ENCODE measurements around the gene TUT1. TPM values are rescaled to one million over a fixed set of nuclear protein-coding genes. Genes with fewer than 3 reads are reported as not detected.

The TUT1 gene
- total and polyA plus RNA-seq, 4 donors: 5.6 to 15.8 (median 13.7) TPM

DNA sequence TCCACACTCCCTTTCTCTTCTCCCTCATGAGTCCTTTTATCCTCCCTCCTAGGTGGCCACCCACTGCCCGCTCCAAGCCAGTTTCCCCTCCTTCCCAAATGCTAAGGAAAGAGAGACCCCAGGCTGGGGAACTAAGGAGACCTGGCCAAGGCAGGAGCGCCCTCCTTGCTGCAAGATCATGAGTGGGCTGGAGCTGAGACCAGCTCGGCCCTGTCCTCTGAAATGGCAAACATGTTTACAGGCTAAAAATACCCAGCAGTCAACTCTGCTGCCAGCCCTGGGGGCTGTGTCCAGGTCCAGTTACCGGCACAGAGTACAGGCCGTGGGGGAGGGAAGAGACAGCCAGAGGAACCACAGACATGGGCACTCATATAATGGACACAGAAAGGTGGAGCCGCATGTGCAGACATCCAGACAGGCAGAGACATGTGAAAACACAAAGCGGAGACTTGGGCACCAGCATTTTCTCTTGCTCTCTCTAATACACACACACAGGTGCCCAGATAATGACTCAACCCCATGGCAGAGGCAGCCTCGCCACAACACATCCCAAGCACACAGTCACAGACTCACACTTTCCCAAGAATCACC, 43.5 kb downstream of the TUT1 start:
- no peaks in the 10 kb centered on the region for H3K9me3 ChIP-seq (ENCODE audit: control insufficient read depth in 4 of 4, low read length in 3 of 4)
- peaks cover 14 to 74% (median 56%) of the 10 kb centered on the region in 4 donors for H3K4me1 ChIP-seq (ENCODE audit: control insufficient read depth in 4 of 4, insufficient read depth in 4 of 4, low read length in 3 of 4)
- DNase-seq (ENCODE audit: low spot score): peak; percentile 64
- peak overlapping the region; percentile 72 to 94 for H3K27ac ChIP-seq (ENCODE audit: low read depth in 1 of 2, low read length in 2 of 2)
- H3K27me3 ChIP-seq (ENCODE audit: control insufficient read depth in 4 of 4, insufficient read depth in 4 of 4, low read length in 3 of 4): no peaks in the 10 kb centered on the region
- H3K4me3 ChIP-seq (ENCODE audit: low read depth in 1 of 3, low read length in 3 of 3): peak overlapping the region in 2 of 3 donors; percentile 69 to 91
- TF ChIP-seq, protein P1, sequence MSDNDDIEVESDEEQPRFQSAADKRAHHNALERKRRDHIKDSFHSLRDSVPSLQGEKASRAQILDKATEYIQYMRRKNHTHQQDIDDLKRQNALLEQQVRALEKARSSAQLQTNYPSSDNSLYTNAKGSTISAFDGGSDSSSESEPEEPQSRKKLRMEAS (IDR thresholded peaks at IDR 0.05): peak; percentile 47
- TF ChIP-seq RXRA (IDR thresholded peaks at IDR 0.05) (peak; percentile 44 to 81), SP1 (IDR thresholded peaks at IDR 0.05) (peak; percentile 90), EGR1 (IDR thresholded peaks at IDR 0.05; ENCODE audit: low read depth in 2 of 2) (no peak), TAF1 (conservative IDR thresholded peaks at IDR 0.05) (peak; percentile 72), FOXA2 (IDR thresholded peaks at IDR 0.05) (peak; percentile 63), RAD21 (IDR thresholded peaks at IDR 0.05) (peak; percentile 31 to 38), FOXA1 (IDR thresholded peaks at IDR 0.05) (peak; percentile 52), GABPA (IDR thresholded peaks at IDR 0.05 in 1 of 2, conservative IDR thresholded peaks at IDR 0.05 in 1 of 2) (peak in 1 of 2 donors; percentile 51), HNF4G (IDR thresholded peaks at IDR 0.05) (no peak), NR2F2 (IDR thresholded peaks at IDR 0.05) (no peak), HNF4A (conservative IDR thresholded peaks at IDR 0.05) (peak; percentile 82 to 87), YY1 (IDR thresholded peaks at IDR 0.05) (peak; percentile 69), JUND (IDR thresholded peaks at IDR 0.05) (peak; percentile 34 to 72)
- TF ChIP-seq, protein P2, sequence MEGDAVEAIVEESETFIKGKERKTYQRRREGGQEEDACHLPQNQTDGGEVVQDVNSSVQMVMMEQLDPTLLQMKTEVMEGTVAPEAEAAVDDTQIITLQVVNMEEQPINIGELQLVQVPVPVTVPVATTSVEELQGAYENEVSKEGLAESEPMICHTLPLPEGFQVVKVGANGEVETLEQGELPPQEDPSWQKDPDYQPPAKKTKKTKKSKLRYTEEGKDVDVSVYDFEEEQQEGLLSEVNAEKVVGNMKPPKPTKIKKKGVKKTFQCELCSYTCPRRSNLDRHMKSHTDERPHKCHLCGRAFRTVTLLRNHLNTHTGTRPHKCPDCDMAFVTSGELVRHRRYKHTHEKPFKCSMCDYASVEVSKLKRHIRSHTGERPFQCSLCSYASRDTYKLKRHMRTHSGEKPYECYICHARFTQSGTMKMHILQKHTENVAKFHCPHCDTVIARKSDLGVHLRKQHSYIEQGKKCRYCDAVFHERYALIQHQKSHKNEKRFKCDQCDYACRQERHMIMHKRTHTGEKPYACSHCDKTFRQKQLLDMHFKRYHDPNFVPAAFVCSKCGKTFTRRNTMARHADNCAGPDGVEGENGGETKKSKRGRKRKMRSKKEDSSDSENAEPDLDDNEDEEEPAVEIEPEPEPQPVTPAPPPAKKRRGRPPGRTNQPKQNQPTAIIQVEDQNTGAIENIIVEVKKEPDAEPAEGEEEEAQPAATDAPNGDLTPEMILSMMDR (IDR thresholded peaks at IDR 0.05; ENCODE audit: low read depth, low read length, missing input control): no peak
- TF ChIP-seq, protein P3, sequence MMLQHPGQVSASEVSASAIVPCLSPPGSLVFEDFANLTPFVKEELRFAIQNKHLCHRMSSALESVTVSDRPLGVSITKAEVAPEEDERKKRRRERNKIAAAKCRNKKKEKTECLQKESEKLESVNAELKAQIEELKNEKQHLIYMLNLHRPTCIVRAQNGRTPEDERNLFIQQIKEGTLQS (IDR thresholded peaks at IDR 0.05): no peak
- TF ChIP-seq, protein P4, sequence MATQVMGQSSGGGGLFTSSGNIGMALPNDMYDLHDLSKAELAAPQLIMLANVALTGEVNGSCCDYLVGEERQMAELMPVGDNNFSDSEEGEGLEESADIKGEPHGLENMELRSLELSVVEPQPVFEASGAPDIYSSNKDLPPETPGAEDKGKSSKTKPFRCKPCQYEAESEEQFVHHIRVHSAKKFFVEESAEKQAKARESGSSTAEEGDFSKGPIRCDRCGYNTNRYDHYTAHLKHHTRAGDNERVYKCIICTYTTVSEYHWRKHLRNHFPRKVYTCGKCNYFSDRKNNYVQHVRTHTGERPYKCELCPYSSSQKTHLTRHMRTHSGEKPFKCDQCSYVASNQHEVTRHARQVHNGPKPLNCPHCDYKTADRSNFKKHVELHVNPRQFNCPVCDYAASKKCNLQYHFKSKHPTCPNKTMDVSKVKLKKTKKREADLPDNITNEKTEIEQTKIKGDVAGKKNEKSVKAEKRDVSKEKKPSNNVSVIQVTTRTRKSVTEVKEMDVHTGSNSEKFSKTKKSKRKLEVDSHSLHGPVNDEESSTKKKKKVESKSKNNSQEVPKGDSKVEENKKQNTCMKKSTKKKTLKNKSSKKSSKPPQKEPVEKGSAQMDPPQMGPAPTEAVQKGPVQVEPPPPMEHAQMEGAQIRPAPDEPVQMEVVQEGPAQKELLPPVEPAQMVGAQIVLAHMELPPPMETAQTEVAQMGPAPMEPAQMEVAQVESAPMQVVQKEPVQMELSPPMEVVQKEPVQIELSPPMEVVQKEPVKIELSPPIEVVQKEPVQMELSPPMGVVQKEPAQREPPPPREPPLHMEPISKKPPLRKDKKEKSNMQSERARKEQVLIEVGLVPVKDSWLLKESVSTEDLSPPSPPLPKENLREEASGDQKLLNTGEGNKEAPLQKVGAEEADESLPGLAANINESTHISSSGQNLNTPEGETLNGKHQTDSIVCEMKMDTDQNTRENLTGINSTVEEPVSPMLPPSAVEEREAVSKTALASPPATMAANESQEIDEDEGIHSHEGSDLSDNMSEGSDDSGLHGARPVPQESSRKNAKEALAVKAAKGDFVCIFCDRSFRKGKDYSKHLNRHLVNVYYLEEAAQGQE (IDR thresholded peaks at IDR 0.05): peak; percentile 80
- TF ChIP-seq, protein P5, sequence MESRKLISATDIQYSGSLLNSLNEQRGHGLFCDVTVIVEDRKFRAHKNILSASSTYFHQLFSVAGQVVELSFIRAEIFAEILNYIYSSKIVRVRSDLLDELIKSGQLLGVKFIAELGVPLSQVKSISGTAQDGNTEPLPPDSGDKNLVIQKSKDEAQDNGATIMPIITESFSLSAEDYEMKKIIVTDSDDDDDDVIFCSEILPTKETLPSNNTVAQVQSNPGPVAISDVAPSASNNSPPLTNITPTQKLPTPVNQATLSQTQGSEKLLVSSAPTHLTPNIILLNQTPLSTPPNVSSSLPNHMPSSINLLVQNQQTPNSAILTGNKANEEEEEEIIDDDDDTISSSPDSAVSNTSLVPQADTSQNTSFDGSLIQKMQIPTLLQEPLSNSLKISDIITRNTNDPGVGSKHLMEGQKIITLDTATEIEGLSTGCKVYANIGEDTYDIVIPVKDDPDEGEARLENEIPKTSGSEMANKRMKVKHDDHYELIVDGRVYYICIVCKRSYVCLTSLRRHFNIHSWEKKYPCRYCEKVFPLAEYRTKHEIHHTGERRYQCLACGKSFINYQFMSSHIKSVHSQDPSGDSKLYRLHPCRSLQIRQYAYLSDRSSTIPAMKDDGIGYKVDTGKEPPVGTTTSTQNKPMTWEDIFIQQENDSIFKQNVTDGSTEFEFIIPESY (IDR thresholded peaks at IDR 0.05): no peak
- H3K9ac ChIP-seq (ENCODE audit: low read depth in 1 of 2, low read length in 2 of 2): peak overlapping the region; percentile 10 to 89
- H3K36me3 ChIP-seq (ENCODE audit: control insufficient read depth in 4 of 4, insufficient read depth in 3 of 4, low read depth in 1 of 4, low read length in 3 of 4): no peaks in the 10 kb centered on the region
- WGBS: 31% methylated on average over 8 of the region's 8 CpGs

All from liver (tissue), 9 donors.